Fibroblast of lung (primary cell): ENCODE data around the gene LRRC3B. TPM values are rescaled to one million over a fixed set of nuclear protein-coding genes. Genes with fewer than 3 reads are reported as not detected.

Source experiments
- DNase-seq, 2 donors: peaks; one replicate each; pipeline versions ENCODE4 v3.0.0 to v3.0.0-alpha.2; 2010; ENCODE audit warnings: low read depth in 2 of 2
- H2AFZ ChIP-seq: 2 replicates; pipeline ENCODE4 v1.5.1; 2012; ENCODE audit warnings: low read length, control low read depth, inconsistent platforms
- H3K27ac ChIP-seq: 2 replicates; pipeline ENCODE4 v1.5.1; 2011; ENCODE audit warnings: low read length, control low read depth; ENCODE audit not compliant: insufficient read depth
- H3K27me3 ChIP-seq: 2 replicates; pipeline ENCODE4 v1.5.1; 2011; ENCODE audit warnings: mild to moderate bottlenecking, low read length; ENCODE audit not compliant: control insufficient read depth, insufficient read depth
- H3K36me3 ChIP-seq: 2 replicates; pipeline ENCODE4 v1.5.1; 2011; ENCODE audit warnings: low read length; ENCODE audit not compliant: control insufficient read depth, insufficient read depth
- H3K4me1 ChIP-seq: 2 replicates; pipeline ENCODE4 v1.5.1; 2011; ENCODE audit warnings: low read length; ENCODE audit not compliant: control insufficient read depth, insufficient read depth; ENCODE audit errors: extremely low read depth
- H3K4me2 ChIP-seq: 2 replicates; pipeline ENCODE4 v1.5.1; 2011; ENCODE audit warnings: low read length, control low read depth; ENCODE audit not compliant: insufficient read depth; ENCODE audit errors: extremely low read depth
- H3K4me3 ChIP-seq, 4 experiments: fragments of 200-600 bp in 1 of 4; sonication (generic) in 1 of 4; replicated peaks in 1 of 4; 2 replicates each; pipeline ENCODE4 v1.5.1; 2011 to 2016; ENCODE audit warnings: low read length in 4 of 4, low read depth in 3 of 4, mild to moderate bottlenecking in 3 of 4, control low read depth in 2 of 4, inconsistent platforms in 1 of 4, mixed read lengths in 1 of 4; ENCODE audit not compliant: insufficient read depth in 1 of 4; ENCODE audit errors: control extremely low read depth in 1 of 4
- H3K79me2 ChIP-seq: 2 replicates; pipeline ENCODE4 v1.5.1; 2012; ENCODE audit warnings: mild to moderate bottlenecking, low read length, inconsistent platforms; ENCODE audit not compliant: control insufficient read depth, insufficient read depth
- H3K9ac ChIP-seq: 2 replicates; pipeline ENCODE4 v1.5.1; 2011; ENCODE audit warnings: mild to moderate bottlenecking, low read length, control low read depth; ENCODE audit not compliant: insufficient read depth
- H3K9me3 ChIP-seq: 2 replicates; pipeline ENCODE4 v1.5.1; 2012; ENCODE audit warnings: low read depth, low read length; ENCODE audit not compliant: control insufficient read depth, insufficient read depth
- H4K20me1 ChIP-seq: 2 replicates; pipeline ENCODE4 v1.5.1; 2011; ENCODE audit warnings: low read length; ENCODE audit not compliant: control insufficient read depth, insufficient read depth; ENCODE audit errors: extremely low read depth
- CTCF ChIP-seq, 2 donors: IDR thresholded peaks in 1 of 2; conservative IDR thresholded peaks in 1 of 2; 1 replicate in 1 of 2; 2 replicates in 1 of 2; pipeline ENCODE4 v1.5.1; 2011 to 2012; ENCODE audit warnings: low read length in 2 of 2, control low read depth in 1 of 2, inconsistent platforms in 1 of 2, low read depth in 1 of 2, mild to moderate bottlenecking in 1 of 2
- EZH2 ChIP-seq: IDR thresholded peaks from 2 replicates; pipeline ENCODE4 v1.5.1; 2012; ENCODE audit warnings: low read length, control low read depth, mild to moderate bottlenecking; ENCODE audit errors: missing control alignments
- polyA plus RNA-seq, 2 donors: library from polyadenylated mRNA; depleted of rRNA in 1 of 2; stranded (reverse) in 1 of 2; unstranded in 1 of 2; fragments of >200 nt; gene quantifications; 2 replicates each; pipeline ENCODE4 v1.2.1, GENCODE V29; 2011 to 2012; ENCODE audit warnings: missing spikeins in 1 of 2
- total RNA-seq: library from RNA; depleted of rRNA; stranded (reverse); fragments of >200 nt; gene quantifications from 2 replicates; pipeline ENCODE4 v1.2.1, GENCODE V29; 2014

Gene LRRC3B
- total and polyA plus RNA-seq, 2 donors (not counting 1 experiment from before 2014, with no cell fraction given) = not detected

GRCh38 chr3:26587571-26587970 lies 35.0 kb upstream of the LRRC3B start:
- no peak overlapping the region for H3K4me2 ChIP-seq
- no peak overlapping the region for H3K9ac ChIP-seq
- H3K36me3 ChIP-seq = no peaks in the 10 kb centered on the region
- no peak overlapping the region for H2AFZ ChIP-seq
- no peaks in the 10 kb centered on the region for H3K9me3 ChIP-seq
- no peaks in the 10 kb centered on the region for H3K4me1 ChIP-seq
- no peaks in the 10 kb centered on the region for H3K27me3 ChIP-seq
- no peak overlapping the region for H3K27ac ChIP-seq
- TF ChIP-seq EZH2 (no peak), CTCF (conservative IDR thresholded peaks at IDR 0.05 in 1 of 2, IDR thresholded peaks at IDR 0.05 in 1 of 2; ENCODE audit: low read depth in 1 of 2, low read length in 2 of 2) (no peak)
- H3K79me2 ChIP-seq = no peaks in the 10 kb centered on the region
- H3K4me3 ChIP-seq = no peak overlapping the region
- no peak for DNase-seq
- H4K20me1 ChIP-seq = no peaks in the 10 kb centered on the region

GRCh38 chr3:26588931-26589330 lies 33.6 kb upstream of the LRRC3B start:
- Histone ChIP-seq H3K27me3 (no peaks in the 10 kb centered on the region), H3K79me2 (no peaks in the 10 kb centered on the region), H3K36me3 (no peaks in the 10 kb centered on the region), H3K4me3 (no peak overlapping the region), H3K4me1 (no peaks in the 10 kb centered on the region), H4K20me1 (no peaks in the 10 kb centered on the region), H3K4me2 (no peak overlapping the region), H3K9me3 (no peaks in the 10 kb centered on the region), H3K9ac (no peak overlapping the region), H3K27ac (no peak overlapping the region), H2AFZ (no peak overlapping the region)
- no peak for DNase-seq
- TF ChIP-seq EZH2 (no peak), CTCF (conservative IDR thresholded peaks at IDR 0.05 in 1 of 2, IDR thresholded peaks at IDR 0.05 in 1 of 2; ENCODE audit: low read depth in 1 of 2, low read length in 2 of 2) (no peak)

GRCh38 chr3:26589678-26590077 lies 32.9 kb upstream of the LRRC3B start:
- no peak for DNase-seq
- no peak overlapping the region for H3K4me3 ChIP-seq
- no peaks in the 10 kb centered on the region for H3K9me3 ChIP-seq
- no peak overlapping the region for H2AFZ ChIP-seq
- H3K27ac ChIP-seq = no peak overlapping the region
- no peaks in the 10 kb centered on the region for H3K79me2 ChIP-seq
- TF ChIP-seq CTCF (conservative IDR thresholded peaks at IDR 0.05 in 1 of 2, IDR thresholded peaks at IDR 0.05 in 1 of 2; ENCODE audit: low read depth in 1 of 2, low read length in 2 of 2) = no peak
- TF ChIP-seq EZH2 = no peak
- H3K9ac ChIP-seq = no peak overlapping the region
- no peak overlapping the region for H3K4me2 ChIP-seq
- no peaks in the 10 kb centered on the region for H3K27me3 ChIP-seq
- no peaks in the 10 kb centered on the region for H3K4me1 ChIP-seq
- no peaks in the 10 kb centered on the region for H4K20me1 ChIP-seq
- no peaks in the 10 kb centered on the region for H3K36me3 ChIP-seq
